ENCODE results near the gene MAPRE2. TPM values are rescaled to one million over a fixed set of nuclear protein-coding genes. Genes with fewer than 3 reads are reported as not detected.

MAPRE2 gene
- total RNA-seq, 6 donors from 2014 or later: 21.2 to 35.5 (median 27.8) TPM

GRCh38 chr18:35110059-35110458, 68.8 kb downstream of the MAPRE2 start:
- no peak overlapping the region for H3K4me3 ChIP-seq
- no peak overlapping the region for H3K27ac ChIP-seq
- no peak for TF ChIP-seq EP300 (IDR thresholded peaks at IDR 0.05)
- no peaks in the 10 kb centered on the region for H3K9me3 ChIP-seq
- peaks cover 0 to 6% (median 0%) of the 10 kb centered on the region in 4 donors for H3K4me1 ChIP-seq
- H3K36me3 ChIP-seq: no peaks in the 10 kb centered on the region
- DNase-seq: no peak
- WGBS, 2 donors: 87 to 88% methylated on average over 3 of the region's 3 CpGs
- no peaks in the 10 kb centered on the region for H3K27me3 ChIP-seq
- ATAC-seq (ENCODE audit: low FRiP score in 2 of 2): no peak

- no peak overlapping the region for H3K4me3 ChIP-seq
- TF ChIP-seq POLR2AphosphoS5 (IDR thresholded peaks at IDR 0.05): no peak
- no peak for TF ChIP-seq POLR2A (IDR thresholded peaks at IDR 0.05)
- TF ChIP-seq EP300 (IDR thresholded peaks at IDR 0.05): no peak
- TF ChIP-seq CTCF (IDR thresholded peaks at IDR 0.05): no peak
- no peak for ATAC-seq (ENCODE audit: low FRiP score in 2 of 2)
- no peaks in the 10 kb centered on the region for H3K9me3 ChIP-seq
- no peak for DNase-seq
- no peaks in the 10 kb centered on the region for H3K27me3 ChIP-seq
- no peak overlapping the region for H3K27ac ChIP-seq
- no peaks in the 10 kb centered on the region for H3K36me3 ChIP-seq
- H3K4me1 ChIP-seq: peaks cover 0 to 3% (median 0%) of the 10 kb centered on the region in 4 donors
- WGBS, 2 donors: 85 to 86% methylated on average over 3 of the region's 3 CpGs
Measured at GRCh38 chr18:35110554-35111485, 69.6 kb downstream of the MAPRE2 start.

- Histone ChIP-seq H3K36me3 (no peaks in the 10 kb centered on the region), H3K4me1 (peaks cover 0 to 7% (median 2%) of the 10 kb centered on the region in 4 donors), H3K9me3 (no peaks in the 10 kb centered on the region), H3K27me3 (no peaks in the 10 kb centered on the region), H3K4me3 (no peak overlapping the region), H3K27ac (no peak overlapping the region)
- no peak for DNase-seq
- no peak for ATAC-seq (ENCODE audit: low FRiP score in 2 of 2)
- TF ChIP-seq CTCF (IDR thresholded peaks at IDR 0.05) (no peak), EP300 (IDR thresholded peaks at IDR 0.05) (no peak), POLR2A (IDR thresholded peaks at IDR 0.05) (no peak), POLR2AphosphoS5 (IDR thresholded peaks at IDR 0.05) (no peak)
Measured at GRCh38 chr18:35112696-35113095, 71.5 kb downstream of the MAPRE2 start.

- peaks cover 5 to 21% (median 11%) of the 10 kb centered on the region in 4 donors for H3K4me1 ChIP-seq
- 78 to 84% methylated on average over 3 of the region's 3 CpGs for WGBS, 2 donors
Measured at GRCh38 chr18:35114305-35114704, 73.1 kb downstream of the MAPRE2 start.

More at GRCh38 chr18:35114305-35114704, 73.1 kb downstream of the MAPRE2 start:
- ATAC-seq (ENCODE audit: low FRiP score in 2 of 2) (no peak), DNase-seq (no peak)
- Histone ChIP-seq H3K4me3 (no peak overlapping the region), H3K36me3 (no peaks in the 10 kb centered on the region), H3K27ac (no peak overlapping the region), H3K9me3 (no peaks in the 10 kb centered on the region), H3K27me3 (no peaks in the 10 kb centered on the region)
- TF ChIP-seq POLR2A (IDR thresholded peaks at IDR 0.05) (no peak), EP300 (IDR thresholded peaks at IDR 0.05) (no peak), CTCF (IDR thresholded peaks at IDR 0.05) (no peak)

Measured in upper lobe of left lung (tissue), 6 donors.